K562 (cell line): ENCODE measurements around the gene FUCA2. TPM values are rescaled to one million over a fixed set of nuclear protein-coding genes. Genes with fewer than 3 reads are reported as not detected.

Experiments
- BHLHE40 ChIP-seq: IDR thresholded peaks from 2 replicates; pipeline ENCODE4 v1.6.1; 2011; ENCODE audit warnings: low read length, improper control_type of control experiment
- FOXA3 ChIP-seq, 2 experiments: fragments of 450-650 bp in 1 of 2; sonication (generic) in 1 of 2; formaldehyde crosslinking; IDR thresholded peaks in 1 of 2; conservative IDR thresholded peaks in 1 of 2; 2 replicates each; pipeline versions ENCODE4 v1.4.0 to v1.8.0; 2020 to 2022; ENCODE audit warnings: mild to moderate bottlenecking in 2 of 2, missing genetic modification reagents in 1 of 2
- GATAD2A ChIP-seq: fragments of 450-650 bp; IDR thresholded peaks from 2 replicates; pipeline ENCODE4 v1.6.1; 2017
- HEY1 ChIP-seq: fragments of 250-450 bp; sonication (Bioruptor Pico); IDR thresholded peaks from 2 replicates; pipeline ENCODE4 v1.5.0; 2020; ENCODE audit warnings: mild to moderate bottlenecking, moderate library complexity, borderline replicate concordance
- KHSRP ChIP-seq: fragments of 450-650 bp; IDR thresholded peaks from 2 replicates; pipeline ENCODE4 v1.6.1; 2017
- MTF1 ChIP-seq: fragments of 250-450 bp; sonication (Bioruptor Pico); IDR thresholded peaks from 2 replicates; pipeline ENCODE4 v1.9.0; 2021; ENCODE audit warnings: moderate library complexity, mild to moderate bottlenecking, inconsistent platforms, borderline replicate concordance
- PCBP2 ChIP-seq: fragments of 200-400 bp; formaldehyde crosslinking; IDR thresholded peaks from 2 replicates; pipeline ENCODE4 v1.6.1; 2018; ENCODE audit warnings: low read length, low read depth, mild to moderate bottlenecking, moderate library complexity; ENCODE audit not compliant: poor library complexity, severe bottlenecking
- SMARCA4 ChIP-seq: fragments of 450-650 bp; IDR thresholded peaks from 2 replicates; pipeline ENCODE4 v1.6.1; 2016
- SREBF2 ChIP-seq: sonication (generic); formaldehyde crosslinking; IDR thresholded peaks from 2 replicates; pipeline ENCODE4 v1.4.0; 2020; ENCODE audit warnings: mild to moderate bottlenecking, missing genetic modification reagents
- SRSF9 ChIP-seq: fragments of 200-400 bp; formaldehyde crosslinking; IDR thresholded peaks from 2 replicates; pipeline ENCODE4 v1.6.1; 2017; ENCODE audit warnings: low read depth, low read length, borderline replicate concordance
- TARDBP ChIP-seq: fragments of 450-650 bp; IDR thresholded peaks from 2 replicates; pipeline ENCODE4 v1.6.1; 2016
- ZNF134 ChIP-seq: fragments of 250-450 bp; sonication (Bioruptor Pico); conservative IDR thresholded peaks from 2 replicates; pipeline ENCODE4 v1.4.0; 2020
- ZNF146 ChIP-seq: IDR thresholded peaks from one replicate; pipeline ENCODE4 v1.6.1; 2018; ENCODE audit warnings: missing compliant biosample characterization; ENCODE audit not compliant: unreplicated experiment
- ZNF24 ChIP-seq: fragments of 450-650 bp; IDR thresholded peaks from 2 replicates; pipeline ENCODE4 v1.6.1; 2016
- ZNF668 ChIP-seq: fragments of 250-450 bp; sonication (Bioruptor Pico); IDR thresholded peaks from 2 replicates; pipeline ENCODE4 v1.8.0; 2022; ENCODE audit warnings: mild to moderate bottlenecking, inconsistent platforms
- polyA plus RNA-seq, 8 experiments: library from polyadenylated mRNA; depleted of rRNA in 4 of 8; stranded (reverse) in 5 of 8; unstranded in 3 of 8; fragments of >200 nt; fragmentation: Nextera tagmentation in 2 of 8; fragmentation: Illumina TruSeq in 1 of 8; extraction: Ambion mirVana in 2 of 8; extraction: Trizol in 1 of 8; gene quantifications; 2 replicates each; pipeline versions ENCODE4 v1.2.1 to v1.2.3, GENCODE V29; 2011 to 2014; ENCODE audit warnings: inconsistent platforms in 1 of 8, missing spikeins in 1 of 8
- total RNA-seq, 7 experiments: library from RNA; depleted of rRNA in 6 of 7; stranded (reverse); fragments of >200 nt in 6 of 7; fragmentation: Illumina TruSeq in 2 of 7; extraction: Trizol in 2 of 7; gene quantifications; 2 replicates each; pipeline versions ENCODE4 v1.2.1 to v1.2.3, GENCODE V29; 2011 to 2021; ENCODE audit warnings: low replicate concordance in 1 of 7
- TF ChIP-seq, protein P1 (sequence below), 3 experiments: fragments of 200-800 bp in 1 of 3; sonication (Bioruptor generic) in 1 of 3; sonication (generic) in 1 of 3; formaldehyde crosslinking in 1 of 3; IDR thresholded peaks; 2 replicates each; pipeline versions ENCODE4 v1.6.1 to v1.8.0; 2016 to 2022; ENCODE audit warnings: mild to moderate bottlenecking in 2 of 3, missing compliant biosample characterization in 2 of 3, missing genetic modification characterization in 2 of 3, missing genetic modification reagents in 1 of 3
- TF ChIP-seq, protein P2 (sequence below): fragments of 250-450 bp; sonication (Bioruptor Pico); IDR thresholded peaks from 2 replicates; pipeline ENCODE4 v1.4.0; 2020
- TF ChIP-seq, protein P3 (sequence below), 2 experiments: fragments of 450-650 bp; conservative IDR thresholded peaks; 2 replicates each; pipeline ENCODE4 v1.6.1; 2017; ENCODE audit warnings: mild to moderate bottlenecking in 2 of 2, moderate library complexity in 2 of 2

Gene FUCA2
- total and polyA plus RNA-seq, 9 of the 15 experiments (the other 6 are each of a cell fraction or from before 2014, with no cell fraction given) = 20.6 to 112 (median 79.3) TPM

DNA sequence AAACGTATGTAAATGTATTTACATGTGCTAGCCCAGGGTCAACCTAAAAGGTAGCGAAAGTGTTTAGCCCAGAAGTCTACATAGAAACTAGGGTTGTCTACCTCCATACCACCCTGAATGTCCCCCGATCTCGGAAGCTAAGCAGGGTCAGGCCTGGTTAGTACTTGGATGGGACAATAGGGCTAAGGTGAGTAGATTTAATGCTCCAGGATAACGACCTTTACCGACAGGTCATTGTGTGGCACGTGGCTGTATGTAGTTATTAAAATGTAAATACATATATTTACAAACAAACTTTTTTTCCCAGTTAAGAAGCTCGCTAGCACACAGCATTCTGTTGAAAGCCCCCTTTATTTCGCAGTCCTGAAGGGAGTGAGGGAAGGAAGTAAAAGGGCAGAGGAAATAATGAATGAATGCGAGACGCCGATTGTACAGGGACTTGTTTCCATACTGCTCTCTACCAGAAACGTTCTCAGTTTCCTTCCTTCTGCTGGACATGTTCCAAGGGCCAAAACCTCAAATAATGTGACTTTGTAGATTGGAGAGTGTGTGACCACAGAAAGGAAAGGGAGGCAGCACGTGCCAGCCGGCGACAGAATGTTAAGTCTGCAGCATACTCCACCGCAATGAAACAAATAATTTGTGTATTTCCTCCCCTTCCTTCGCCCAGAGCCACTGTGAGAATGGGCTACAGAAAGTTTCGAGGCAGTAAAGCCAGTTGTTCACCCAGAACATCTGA lies 61.6 kb downstream of the FUCA2 start (continued):
- TF ChIP-seq FOXA3 (CRISPR knock-in tag; conservative IDR thresholded peaks at IDR 0.05 in 1 of 2, IDR thresholded peaks at IDR 0.05 in 1 of 2) (peak in 1 of 2 experiments; percentile 56; a peak in 1 of 4 replicates), ZNF134 (CRISPR knock-in tag) (no peak), ZNF668 (CRISPR knock-in tag) (no peak), SMARCA4 (no peak), TARDBP (no peak), ZNF24 (peak; percentile 52), HEY1 (CRISPR knock-in tag) (no peak), BHLHE40 (peak; percentile 87), GATAD2A (0 out of 2 replicates have a peak, but pooled peaks have one; percentile 27), SREBF2 (CRISPR knock-in tag) (no peak), MTF1 (CRISPR knock-in tag) (no peak), KHSRP (no peak), ZNF146 (CRISPR knock-in tag) (no peak), SRSF9 (no peak), PCBP2 (no peak)
- TF ChIP-seq, protein P1, sequence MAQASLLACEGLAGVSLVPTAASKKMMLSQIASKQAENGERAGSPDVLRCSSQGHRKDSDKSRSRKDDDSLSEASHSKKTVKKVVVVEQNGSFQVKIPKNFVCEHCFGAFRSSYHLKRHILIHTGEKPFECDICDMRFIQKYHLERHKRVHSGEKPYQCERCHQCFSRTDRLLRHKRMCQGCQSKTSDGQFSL (CRISPR knock-in tag; IDR thresholded peaks at IDR 0.05) = no peak
- TF ChIP-seq, protein P1 (tag; IDR thresholded peaks at IDR 0.05) = no peak
- TF ChIP-seq, protein P2, sequence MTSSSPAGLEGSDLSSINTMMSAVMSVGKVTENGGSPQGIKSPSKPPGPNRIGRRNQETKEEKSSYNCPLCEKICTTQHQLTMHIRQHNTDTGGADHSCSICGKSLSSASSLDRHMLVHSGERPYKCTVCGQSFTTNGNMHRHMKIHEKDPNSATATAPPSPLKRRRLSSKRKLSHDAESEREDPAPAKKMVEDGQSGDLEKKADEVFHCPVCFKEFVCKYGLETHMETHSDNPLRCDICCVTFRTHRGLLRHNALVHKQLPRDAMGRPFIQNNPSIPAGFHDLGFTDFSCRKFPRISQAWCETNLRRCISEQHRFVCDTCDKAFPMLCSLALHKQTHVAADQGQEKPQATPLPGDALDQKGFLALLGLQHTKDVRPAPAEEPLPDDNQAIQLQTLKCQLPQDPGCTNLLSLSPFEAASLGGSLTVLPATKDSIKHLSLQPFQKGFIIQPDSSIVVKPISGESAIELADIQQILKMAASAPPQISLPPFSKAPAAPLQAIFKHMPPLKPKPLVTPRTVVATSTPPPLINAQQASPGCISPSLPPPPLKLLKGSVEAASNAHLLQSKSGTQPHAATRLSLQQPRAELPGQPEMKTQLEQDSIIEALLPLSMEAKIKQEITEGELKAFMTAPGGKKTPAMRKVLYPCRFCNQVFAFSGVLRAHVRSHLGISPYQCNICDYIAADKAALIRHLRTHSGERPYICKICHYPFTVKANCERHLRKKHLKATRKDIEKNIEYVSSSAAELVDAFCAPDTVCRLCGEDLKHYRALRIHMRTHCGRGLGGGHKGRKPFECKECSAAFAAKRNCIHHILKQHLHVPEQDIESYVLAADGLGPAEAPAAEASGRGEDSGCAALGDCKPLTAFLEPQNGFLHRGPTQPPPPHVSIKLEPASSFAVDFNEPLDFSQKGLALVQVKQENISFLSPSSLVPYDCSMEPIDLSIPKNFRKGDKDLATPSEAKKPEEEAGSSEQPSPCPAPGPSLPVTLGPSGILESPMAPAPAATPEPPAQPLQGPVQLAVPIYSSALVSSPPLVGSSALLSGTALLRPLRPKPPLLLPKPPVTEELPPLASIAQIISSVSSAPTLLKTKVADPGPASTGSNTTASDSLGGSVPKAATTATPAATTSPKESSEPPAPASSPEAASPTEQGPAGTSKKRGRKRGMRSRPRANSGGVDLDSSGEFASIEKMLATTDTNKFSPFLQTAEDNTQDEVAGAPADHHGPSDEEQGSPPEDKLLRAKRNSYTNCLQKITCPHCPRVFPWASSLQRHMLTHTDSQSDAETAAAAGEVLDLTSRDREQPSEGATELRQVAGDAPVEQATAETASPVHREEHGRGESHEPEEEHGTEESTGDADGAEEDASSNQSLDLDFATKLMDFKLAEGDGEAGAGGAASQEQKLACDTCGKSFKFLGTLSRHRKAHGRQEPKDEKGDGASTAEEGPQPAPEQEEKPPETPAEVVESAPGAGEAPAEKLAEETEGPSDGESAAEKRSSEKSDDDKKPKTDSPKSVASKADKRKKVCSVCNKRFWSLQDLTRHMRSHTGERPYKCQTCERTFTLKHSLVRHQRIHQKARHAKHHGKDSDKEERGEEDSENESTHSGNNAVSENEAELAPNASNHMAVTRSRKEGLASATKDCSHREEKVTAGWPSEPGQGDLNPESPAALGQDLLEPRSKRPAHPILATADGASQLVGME = no peak
- TF ChIP-seq, protein P3, sequence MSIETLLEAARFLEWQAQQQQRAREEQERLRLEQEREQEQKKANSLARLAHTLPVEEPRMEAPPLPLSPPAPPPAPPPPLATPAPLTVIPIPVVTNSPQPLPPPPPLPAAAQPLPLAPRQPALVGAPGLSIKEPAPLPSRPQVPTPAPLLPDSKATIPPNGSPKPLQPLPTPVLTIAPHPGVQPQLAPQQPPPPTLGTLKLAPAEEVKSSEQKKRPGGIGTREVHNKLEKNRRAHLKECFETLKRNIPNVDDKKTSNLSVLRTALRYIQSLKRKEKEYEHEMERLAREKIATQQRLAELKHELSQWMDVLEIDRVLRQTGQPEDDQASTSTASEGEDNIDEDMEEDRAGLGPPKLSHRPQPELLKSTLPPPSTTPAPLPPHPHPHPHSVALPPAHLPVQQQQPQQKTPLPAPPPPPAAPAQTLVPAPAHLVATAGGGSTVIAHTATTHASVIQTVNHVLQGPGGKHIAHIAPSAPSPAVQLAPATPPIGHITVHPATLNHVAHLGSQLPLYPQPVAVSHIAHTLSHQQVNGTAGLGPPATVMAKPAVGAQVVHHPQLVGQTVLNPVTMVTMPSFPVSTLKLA (conservative IDR thresholded peaks at IDR 0.05) = peak in 1 of 2 experiments; percentile 63; a peak in 1 of 4 replicates
